Forelimb muscle (tissue), 1 donor: ENCODE results near the gene CKB. TPM values are rescaled to one million over a fixed set of nuclear protein-coding genes. Genes with fewer than 3 reads are reported as not detected.
"Not testable (repeated sequence)": the region's sequence is repeated elsewhere in the genome, so short reads cannot be mapped to it uniquely, and the experiment has no call there.

Source experiments
- DNase-seq: peaks from one replicate; pipeline ENCODE4 v3.0.0-alpha.2; 2013; ENCODE audit warnings: low read depth
- polyA plus RNA-seq: library from polyadenylated mRNA; unstranded; fragments of 120-200 nt; gene quantifications from one replicate; pipeline ENCODE4 v1.2.1, GENCODE V29; 2013; ENCODE audit not compliant: insufficient read length

Gene CKB
- polyA plus RNA-seq, 1 donor = 294 TPM

DNA sequence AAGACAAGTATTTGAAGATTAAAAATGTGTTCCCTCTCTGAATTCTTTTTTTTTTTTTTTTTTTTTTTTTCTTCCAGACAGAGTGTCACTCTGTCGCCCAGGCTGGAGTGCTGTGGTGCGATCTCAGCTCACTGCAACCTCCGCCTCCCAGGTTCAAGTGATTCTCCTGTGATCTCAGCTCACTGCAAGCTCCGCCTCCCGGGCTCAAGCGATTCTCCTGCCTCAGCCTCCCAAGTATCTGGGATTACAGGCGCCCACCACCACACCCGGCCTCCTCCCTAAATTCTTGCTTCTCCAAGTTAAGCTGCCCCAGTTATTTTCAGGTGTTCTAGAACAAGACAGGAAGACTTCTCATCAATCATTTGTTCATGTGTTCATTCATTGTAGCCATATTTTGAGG is 10.4 kb downstream of the CKB start:
- DNase-seq = not testable (repeated sequence)

DNA sequence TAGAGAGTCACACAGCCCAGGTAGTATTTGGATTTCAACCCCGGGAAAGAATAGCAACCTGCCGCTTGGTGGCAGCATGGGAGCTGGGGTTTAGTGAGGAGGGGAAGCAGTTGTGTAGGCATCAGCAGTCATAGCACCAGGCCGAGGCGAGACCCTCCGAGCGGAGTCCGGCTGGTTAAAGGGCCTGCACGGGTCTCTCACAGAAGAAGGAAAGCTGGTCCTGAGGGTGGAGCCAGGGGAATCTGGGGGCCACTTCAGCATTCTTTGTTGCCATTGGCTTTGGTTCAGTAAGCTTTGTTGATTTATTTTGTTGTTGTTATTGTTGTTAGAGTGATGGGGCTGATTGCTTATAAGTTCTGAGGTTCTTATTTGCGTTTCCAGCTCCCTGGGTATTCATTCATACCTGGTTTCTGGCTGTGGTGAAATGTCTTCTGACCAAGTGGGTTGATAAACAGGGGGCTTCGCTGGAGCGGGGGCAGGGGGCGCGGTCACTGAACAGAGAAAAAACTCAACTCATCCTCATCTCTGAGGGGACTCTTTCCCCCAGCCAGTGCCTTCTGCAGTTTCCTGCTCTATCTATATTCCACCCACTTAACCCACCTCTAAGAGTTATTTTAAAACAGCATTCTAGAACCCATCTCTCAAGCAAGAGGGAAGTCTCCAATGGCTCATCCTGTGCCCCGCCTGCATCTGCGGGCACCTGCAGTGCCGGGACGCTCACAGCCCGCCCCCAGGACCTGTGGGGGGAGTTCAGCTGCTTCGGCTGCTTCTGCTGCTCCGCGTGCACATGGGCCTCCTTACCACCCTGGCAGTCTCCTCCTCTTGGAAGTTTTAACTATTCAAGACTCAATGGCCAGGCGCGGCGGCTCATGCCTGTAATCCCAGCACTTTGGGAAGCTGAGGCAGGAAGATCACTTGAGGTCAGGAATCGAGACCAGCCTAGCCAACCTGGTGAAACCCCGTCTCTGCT is 11.6 kb downstream of the CKB start:
- DNase-seq = no peak

DNA sequence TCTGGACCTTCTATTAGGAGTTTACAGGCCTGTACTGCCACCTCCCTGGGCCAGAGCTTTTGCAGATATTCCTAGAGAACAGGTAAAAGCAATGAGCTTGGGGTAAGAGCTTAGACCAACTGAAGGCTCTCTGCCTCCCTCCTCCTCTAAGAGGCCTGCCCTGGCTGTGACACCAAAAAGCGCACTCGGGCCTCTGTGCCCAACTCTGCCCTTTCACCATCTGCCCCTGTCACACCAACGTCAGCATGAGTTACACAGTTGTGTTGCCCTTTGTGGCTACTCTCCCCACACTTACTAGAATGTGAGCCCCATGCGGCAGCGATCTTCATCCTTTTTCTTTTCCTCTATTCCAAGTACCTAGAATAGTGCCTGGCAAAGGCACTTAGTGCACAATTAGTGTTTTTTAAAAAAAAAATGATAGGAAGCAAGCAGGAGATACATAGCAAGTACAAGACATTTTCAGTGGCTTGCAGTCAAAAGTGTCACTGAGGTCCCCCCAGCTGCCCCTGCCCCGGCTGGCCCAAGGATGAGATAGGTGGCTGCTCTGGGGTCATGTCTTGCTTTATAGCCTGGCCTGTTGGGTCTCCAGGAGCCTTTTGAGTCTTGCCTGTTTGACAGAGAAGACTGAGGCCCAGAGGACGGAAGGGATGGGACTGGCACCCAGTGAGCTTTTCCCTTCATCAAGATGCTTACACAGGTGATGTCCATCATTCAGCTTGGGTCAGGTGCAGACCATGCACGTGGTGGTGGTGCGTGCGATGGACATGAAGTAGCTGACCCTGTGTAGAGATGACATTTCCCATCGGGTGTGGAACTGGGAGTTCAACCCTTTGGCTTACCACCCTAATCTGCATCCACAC is 12.5 kb downstream of the CKB start:
- DNase-seq = no peak

DNA sequence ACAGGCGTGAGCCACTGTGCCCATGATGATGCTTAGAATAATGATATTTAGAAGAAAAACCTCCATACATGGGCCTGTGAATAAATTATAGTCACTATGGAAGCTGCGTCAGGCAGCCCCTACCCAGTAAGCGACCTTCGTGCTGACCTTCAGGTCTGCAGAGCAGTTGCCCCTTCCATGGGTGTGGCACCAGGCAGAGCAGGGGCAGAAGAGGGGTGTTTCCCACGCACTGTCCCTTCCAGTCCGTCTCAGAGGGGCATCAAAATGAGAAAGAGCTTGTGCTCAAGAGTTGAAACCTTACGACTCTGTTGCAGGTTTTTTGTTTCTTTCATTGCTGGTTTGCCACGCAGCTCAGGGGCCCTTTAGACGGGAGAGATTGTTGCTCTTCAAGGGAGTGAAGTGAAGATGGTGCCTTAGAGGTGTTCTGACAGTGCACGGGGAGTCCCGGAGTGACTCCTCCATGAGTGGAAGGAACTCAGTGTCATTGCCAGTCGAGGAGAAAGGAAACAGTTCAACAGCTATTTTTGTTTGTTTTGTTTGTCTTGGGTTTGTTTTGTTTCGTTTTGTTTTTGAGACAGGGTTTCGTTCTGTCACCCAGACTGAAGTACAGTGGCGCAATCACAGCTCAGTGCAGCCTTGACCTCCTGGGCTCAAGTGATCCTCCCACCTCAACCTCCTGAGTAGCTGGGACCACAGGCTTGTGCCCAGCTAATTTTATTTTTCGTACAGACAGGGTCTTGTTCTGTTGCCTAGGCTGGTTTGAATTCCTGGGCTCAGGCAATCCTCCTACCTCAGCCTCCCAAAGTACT is 13.9 kb downstream of the CKB start:
- DNase-seq = no peak

DNA sequence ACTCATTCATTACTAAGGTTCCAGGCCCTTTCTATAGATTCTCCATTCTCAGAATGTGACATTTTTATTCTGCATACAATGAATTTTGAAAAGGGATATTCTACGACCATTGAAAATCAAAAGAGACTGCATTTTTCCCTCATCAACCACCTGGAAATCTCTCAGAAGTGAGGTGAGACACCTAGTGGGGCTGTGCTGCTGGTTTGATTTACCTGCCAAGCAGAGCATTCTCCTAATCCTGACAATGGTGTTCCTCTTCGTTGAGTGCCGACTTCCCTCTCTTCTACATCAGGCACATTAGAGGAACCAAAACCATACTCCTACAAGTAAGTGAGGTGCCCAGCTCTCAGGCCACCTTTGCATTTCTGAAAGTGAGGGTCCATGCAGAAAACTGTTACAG is 14.9 kb downstream of the CKB start:
- DNase-seq = no peak

DNA sequence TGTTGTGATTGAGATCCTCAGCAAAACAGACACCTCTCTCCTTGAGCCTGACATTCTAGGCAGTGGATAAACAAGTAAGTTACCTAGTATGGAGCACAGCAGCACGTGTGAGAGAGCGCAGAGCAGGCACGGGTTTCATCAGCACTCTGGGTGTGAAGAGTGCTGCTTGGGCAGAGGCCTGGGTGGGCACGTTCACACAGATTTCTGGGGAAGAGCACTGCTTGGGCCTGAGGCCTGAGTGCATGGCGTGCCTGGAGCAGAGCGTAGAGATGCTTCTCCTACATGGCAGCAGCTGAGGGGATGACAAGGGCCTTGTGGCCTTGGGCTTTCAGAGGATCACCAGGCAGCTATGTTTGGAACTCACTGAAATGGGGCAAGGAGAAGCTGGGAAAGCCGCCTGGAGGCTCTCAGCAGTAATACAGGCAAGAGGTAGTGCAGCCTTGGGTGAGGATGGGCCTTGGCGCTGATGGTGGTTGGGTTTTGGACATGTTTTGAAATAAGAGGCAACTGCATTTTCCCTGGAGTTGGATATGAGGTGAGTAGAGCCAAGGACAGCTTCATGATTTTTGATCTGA is 17.6 kb downstream of the CKB start:
- DNase-seq = no peak

DNA sequence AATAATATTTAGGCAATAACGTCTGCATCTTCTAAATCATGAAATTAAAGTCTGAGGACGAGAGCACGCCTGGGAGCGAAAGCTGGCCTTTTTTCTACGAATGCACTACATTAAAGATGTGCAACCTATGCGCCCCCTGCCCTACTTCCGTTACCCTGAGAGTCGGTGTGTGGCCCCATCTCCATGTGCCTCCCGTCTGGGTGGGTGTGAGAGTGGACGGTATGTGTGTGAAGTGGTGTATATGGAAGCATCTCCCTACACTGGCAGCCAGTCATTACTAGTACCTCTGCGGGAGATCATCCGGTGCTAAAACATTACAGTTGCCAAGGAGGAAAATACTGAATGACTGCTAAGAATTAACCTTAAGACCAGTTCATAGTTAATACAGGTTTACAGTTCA is 19.3 kb downstream of the CKB start:
- no peak for DNase-seq

DNA sequence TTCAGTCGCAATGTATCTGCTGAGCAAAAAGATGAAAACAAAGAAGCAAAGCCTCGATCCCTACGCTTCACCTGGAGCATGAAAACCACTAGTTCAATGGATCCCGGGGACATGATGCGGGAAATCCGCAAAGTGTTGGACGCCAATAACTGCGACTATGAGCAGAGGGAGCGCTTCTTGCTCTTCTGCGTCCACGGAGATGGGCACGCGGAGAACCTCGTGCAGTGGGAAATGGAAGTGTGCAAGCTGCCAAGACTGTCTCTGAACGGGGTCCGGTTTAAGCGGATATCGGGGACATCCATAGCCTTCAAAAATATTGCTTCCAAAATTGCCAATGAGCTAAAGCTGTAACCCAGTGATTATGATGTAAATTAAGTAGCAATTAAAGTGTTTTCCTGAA is 19.8 kb downstream of the CKB start:
- DNase-seq = no peak

DNA sequence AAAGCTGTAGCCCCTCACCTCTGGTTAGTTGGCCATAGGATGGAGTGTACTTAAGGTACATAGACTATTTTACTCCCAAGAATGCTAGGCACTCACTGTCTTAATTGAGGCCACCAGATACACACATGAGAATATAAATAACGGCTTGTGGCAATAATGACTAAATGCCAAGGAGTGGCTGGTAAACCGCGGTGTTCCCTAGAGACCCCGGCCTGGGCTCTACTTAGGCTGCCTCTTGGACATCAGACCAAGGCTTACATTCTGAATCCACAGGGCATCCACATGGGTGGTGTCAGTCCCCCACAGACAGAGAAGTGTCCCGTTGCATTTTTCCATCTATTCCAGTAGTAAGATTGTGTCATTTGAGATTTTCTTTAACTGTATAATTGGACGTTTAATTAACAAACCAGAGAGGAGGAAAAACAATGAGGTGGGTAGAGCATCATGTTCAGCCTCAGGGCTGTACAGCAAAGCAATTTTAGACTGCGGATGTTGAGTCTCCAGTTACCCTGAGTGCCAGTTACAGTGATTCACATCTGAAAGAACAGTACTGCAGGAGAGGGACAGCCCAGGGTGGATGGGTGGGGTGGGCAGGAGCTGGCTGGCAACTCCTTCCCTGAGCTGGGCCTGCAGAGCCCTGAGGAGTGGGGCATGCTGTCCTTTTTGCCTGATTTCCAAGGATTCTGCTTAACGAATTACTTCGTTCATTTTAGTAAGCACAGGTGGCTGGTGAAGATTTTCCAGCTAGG is 20.5 kb downstream of the CKB start:
- DNase-seq = no peak

DNA sequence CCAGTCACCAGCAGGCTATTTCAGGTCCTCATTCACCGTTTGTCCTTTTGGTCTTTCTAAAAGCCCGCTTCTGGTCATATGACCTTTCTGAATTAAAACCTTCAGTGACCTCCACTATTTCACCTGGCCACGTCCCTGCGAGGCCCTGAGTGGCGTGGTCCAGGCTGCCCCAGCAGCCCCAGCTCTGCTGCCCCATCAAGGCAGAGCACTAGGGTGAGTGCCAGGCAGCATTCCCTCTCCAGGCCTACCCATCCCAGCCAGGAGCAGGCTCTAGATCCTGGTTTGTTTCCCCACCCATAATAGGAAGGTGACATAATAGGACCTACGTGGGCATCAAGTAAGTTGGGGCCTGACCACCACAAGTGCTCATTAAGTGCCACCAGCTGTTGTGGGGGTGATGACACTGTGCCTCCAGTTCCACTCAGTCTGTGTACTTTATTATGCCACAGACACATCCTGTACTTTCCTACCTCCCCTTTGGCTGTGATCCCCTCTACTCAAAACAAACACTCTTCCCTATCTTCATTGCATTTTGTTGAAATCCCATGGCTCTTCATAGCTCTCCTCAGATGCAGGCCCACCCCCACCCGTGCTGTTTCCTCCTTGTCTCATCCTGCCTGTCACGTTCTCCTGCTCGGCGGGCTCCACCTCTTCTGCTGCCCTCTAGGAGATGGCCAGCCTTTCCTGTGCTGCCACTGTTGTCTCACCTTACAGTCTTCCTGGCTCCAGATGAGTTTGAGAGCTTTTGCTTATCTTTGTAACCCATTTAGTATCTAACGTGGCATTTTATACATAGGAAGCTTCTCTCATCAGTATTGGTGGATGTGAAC is 21.4 kb downstream of the CKB start:
- DNase-seq = no peak

DNA sequence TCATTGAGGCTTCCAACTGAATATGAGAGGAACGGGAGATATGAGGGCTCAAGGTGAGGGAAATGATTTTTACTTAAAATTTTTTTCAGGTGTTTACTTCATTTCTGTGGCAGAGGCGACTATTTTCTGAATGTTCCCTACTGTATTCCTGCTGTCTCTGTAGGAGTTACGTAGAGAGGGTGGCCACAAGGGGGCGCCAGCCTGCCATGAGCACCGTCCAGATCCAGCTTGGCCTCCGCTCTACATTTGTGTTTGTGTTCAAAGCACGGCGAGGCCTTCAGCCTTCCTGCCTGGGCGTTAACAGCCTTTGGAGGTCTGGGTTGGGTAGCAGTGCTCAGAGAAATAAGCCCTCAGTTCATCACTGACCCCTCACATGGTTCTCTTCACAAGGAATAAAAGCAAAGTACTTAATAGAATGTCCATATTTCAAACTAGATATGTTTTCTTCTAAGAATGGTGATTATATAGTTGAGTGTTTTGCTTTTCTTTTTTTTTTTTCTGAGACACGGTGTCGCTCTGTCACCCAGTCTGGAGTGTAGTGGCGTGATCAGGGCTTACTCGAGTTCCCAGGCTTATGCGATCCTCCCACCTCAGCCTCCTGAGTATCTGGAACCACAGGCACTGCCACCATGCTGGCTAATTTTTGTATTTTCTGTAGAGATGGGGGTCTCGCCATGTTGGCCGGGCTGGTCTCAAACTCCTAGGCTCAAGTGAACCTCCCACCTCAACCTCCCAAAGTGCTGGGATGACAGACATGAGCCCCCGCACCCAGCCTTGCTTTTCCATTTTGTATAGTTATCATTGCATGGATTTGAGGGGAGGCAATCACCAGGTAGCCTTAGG is 22.3 kb downstream of the CKB start:
- DNase-seq = peak; percentile 60

DNA sequence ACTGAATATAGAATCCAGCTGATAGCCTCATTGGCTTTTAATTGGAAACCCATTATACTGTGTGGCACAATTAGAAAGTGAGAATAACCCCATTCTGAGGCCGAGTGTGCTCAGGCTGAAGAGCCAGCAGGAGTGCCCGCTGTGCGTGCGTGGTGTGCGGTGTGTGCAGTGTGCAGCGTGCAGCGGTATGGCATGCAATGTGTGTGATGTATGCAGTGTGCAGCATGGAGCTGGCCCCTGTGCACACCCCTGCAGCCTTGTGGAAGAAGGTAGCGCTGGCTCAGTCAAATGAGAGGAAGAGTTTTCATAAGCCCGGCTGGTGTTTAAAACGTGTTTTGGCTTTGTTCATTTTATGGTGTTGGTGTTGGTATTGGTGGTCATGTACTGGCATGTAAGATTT is 22.9 kb downstream of the CKB start:
- no peak for DNase-seq

DNA sequence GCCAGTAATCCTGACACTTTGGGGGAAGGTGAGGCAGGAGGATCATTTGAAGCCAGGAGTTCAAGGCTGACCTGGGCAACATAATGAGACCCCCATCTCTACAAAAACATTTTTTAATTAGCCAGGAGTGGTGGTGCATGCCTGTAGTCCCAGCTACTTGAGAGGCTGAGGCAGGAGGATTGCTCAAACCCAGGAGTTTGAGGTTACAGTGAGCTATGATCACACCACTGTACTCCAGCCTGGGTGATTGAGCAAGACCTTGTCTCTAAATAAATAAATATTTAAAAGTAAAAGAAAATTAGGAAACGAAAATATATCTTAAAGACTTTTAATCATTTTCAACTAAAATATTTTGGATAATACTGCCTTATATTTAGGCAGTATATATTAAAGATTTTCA is 25.9 kb downstream of the CKB start:
- no peak for DNase-seq

DNA sequence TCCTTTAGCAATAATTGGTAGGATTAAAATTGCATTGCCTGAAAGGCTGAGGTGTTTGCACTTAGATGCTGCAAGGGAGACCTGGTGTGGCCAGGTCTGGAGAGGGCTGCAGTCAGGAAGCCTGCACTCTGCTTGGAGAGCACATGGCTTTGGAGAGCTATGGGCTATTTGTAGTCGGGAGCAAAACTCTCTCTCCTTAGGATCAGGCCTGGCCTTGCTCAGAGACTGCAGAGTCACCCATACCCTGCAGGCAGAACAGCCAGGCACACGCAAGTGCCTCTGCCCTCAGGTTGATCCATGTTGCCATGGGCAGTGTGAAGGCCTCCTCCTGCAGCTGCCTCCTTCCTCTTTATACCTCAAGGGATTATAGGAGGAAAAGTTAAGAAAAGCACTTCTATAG is 26.8 kb downstream of the CKB start:
- DNase-seq = no peak

DNA sequence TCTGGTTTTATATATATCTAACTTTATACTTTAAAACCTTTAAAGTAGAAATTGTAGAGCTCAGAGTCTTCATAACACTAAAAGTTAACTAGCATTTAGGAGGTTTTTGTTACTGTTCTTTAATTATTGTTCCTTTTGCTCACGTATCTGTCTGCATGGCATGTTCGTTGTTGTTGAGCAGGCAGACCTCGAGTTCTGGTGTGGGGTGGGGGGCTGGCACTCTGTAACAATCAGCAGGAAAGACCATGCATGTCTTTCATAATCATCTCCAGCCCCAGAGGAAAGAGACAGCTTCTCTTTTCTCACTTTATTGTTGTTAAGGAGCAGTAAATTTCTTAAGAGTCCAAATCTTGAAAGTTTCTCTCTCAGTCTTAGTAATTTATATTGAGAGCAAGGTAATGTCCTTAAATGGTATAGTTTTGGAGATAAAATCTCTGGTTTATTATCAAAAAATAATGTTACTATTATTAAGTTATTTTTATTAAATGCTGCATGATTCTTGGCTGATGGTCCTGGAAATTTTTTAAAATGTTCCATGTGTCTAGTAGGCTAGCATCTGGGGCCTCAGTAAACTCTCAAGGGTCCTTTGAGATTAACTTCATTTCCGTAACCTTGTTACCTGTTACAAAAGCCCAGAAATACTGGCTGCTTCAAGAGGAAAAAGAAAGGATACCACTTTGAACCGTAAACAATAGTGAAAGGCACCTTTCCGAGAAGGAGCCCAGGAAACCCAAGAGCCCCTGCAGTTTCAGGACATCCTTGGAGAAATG is 30.3 kb downstream of the CKB start:
- DNase-seq = peak; percentile 47

DNA sequence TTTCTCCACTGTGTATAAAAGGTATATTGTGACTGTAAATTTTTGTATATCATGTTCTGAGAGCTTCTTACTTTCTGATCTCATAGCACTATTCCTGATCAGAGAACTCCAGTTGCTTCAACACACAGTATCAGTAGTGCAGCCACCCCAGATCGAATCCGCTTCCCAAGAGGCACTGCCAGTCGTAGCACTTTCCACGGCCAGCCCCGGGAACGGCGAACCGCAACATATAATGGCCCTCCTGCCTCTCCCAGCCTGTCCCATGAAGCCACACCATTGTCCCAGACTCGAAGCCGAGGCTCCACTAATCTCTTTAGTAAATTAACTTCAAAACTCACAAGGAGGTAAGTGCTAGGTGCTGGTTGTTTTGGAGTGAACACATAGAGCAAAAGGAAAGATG is 30.9 kb downstream of the CKB start:
- DNase-seq = no peak

DNA sequence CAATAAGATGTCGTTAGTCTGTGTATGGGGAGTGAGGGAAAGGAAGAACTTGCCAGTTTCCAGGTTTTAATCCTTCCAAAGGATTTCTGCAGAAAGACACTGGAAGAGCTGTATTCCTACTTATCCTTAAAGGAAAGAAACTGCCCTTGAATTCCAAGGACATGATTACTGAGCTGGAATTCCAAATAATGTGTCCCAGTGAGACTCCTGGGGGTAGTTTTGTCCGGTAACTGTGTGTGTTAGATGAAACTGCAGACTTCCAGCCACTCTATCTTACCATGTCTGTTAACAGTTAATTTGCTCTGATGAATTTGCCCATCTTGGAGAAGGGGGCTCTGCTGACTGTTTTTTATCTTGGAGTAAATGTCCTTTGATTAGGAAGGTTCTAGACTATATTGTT is 33.0 kb downstream of the CKB start:
- DNase-seq = no peak

DNA sequence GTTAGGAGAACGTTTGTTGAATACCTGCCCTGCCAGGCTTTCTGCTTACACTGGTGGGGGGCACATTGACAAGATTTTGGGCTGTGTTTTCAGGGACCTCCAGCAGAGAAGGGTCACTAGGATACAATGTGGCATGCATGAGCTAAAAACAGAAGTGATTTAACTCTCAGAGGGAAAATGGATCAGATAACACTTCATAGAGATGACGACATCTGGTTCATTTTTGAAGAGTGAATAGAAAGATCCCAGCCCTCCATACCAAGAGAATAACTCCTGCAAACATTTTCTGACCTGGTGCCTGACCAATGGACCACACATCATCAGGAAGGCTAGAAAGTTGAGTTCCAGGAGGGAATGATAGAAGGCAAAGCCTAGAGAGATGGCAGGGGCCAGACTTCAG is 33.7 kb downstream of the CKB start:
- DNase-seq = no peak
